Measurements from ENCODE around the gene TIMM8B.
"Not testable (repeated sequence)": the region's sequence is repeated elsewhere in the genome, so short reads cannot be mapped to it uniquely, and the experiment has no call there.

The TIMM8B gene, protein sequence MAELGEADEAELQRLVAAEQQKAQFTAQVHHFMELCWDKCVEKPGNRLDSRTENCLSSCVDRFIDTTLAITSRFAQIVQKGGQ

DNA sequence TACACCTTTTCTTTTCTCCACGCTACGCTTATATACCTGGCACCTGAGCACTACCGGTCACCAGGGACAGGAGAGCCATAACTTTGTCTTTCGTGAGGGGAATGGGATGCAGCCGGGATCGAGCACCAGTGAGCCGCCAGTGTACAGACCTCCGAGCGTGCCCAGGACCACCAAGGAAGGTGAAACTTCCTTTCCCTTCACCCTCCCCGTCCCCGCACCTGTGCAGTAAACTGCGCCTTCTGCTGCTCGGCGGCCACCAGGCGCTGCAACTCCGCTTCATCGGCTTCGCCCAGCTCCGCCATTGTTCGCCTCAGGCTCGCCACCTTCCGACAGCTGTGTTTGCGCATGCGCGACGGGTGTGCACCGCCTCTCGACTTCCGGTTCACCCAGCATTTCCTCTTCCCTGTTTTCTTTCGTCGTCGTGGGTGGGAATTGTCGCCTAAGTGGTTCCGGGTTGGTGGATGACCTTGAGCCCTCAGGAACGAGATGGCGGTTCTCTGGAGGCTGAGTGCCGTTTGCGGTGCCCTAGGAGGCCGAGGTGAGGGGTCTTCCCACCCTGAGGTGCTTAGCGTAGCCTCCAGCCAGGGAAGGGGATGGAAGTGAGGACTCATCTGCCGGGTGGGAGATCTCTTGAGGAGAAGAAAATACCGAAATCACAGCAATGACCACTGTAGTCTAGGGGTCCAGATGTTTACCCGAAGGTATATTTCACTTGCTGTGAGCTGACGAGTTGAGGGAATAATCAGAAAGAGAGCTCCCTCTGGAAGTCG lies at the start of gene TIMM8B, which contains the start of gene SDHD:
Gene TIMM8B, minus strand, starts transcription at position 335 of the 770 bp plus-strand sequence. Its CDS starts 33 bp downstream, at position 302.
Gene SDHD, plus strand, starts transcription at position 452 of the 770 bp plus-strand sequence. Its CDS starts 35 bp downstream, at position 487.
- peak; percentile 96 for DNase-seq (ENCODE audit: low read depth)

DNA sequence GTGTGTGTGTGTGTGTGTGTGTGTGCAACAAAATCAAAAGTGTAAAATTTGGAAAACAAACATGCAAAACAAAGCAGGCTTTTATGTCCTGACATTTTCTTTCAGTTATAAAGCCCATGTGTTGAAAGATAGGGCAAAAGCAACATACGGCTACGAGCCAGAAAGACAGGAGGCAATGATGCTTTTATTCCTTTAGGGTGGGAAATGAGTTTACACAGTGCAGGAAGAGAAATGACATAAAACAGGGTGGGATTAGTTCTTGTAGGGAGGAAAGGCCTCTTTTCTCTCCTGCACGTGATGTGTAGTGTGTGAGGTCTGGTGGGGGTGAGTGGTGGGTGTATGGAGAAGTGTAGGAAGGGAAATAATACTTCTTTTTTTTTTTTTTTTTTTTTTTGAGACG lies 47.9 kb upstream of the TIMM8B start:
- DNase-seq (ENCODE audit: low read depth) = no peak

DNA sequence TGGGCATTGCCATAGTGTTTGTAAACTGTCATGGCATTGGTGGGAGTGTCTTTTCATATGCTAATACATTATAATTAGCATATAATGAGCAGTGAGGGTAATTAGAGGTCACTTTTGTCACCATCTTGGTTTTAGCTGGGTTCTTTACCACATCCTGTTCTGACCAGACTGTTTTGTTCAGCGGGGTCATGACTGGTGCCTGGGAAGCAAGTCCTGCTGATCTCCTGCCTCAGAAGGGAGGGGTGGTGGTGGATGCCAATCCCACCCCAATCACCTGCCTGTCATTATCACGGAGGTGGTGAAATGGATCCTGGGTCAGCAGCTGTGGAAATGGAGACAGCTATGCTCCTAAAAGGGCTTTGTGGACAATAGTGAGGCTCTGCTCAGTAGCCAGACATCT lies 46.2 kb upstream of the TIMM8B start:
- DNase-seq (ENCODE audit: low read depth) = no peak

DNA sequence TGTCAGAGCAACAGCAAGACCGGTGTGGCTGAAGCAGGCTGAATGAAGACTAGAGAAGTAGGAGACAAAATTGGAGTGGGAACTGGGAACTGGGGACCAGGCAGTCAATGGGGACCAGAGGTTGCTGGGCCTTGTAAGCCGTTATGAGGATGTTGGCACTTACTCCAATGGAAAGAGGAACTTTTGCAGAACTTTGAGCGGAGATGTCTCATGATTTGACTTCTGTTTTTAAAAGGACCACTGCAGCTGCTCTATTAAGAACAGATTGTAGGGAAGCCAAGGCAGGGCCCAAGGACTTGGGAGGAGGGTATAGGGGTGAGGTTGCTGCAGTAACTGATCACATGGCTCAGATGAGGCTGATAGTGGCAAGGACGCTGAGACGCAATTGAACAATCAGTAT lies 43.1 kb upstream of the TIMM8B start:
- no peak for DNase-seq (ENCODE audit: low read depth)

DNA sequence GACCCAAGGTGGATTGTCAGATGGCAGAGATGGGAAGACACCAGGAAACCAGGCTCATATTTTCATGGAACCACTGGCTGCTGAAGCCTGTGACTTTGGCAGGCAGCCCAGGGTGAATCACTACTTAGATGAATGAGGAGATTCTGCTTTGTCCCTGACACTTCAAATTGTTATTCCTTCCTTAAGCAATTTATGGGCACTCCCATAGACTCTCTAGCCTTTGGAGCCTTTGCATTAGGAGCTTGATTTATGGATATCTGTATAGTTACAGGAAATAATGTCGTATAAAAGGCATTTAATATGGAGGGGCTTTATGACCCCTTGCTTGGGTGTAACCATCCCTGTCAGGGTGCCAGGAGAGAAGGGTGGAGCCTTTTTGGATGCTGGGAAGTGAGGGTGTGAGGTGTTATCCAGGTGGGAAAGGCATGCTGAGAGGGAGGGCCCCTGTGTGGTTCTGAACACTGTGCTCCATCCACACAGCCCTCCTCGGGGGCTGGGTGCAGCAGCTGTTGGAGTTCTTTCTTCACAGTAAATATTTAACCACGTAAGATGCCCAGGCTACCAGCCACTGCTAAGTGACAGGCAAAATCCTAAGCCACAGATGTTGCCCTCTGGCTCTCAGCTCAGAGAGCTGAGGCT lies 42.0 kb upstream of the TIMM8B start:
- peak; percentile 77 for DNase-seq (ENCODE audit: low read depth)

DNA sequence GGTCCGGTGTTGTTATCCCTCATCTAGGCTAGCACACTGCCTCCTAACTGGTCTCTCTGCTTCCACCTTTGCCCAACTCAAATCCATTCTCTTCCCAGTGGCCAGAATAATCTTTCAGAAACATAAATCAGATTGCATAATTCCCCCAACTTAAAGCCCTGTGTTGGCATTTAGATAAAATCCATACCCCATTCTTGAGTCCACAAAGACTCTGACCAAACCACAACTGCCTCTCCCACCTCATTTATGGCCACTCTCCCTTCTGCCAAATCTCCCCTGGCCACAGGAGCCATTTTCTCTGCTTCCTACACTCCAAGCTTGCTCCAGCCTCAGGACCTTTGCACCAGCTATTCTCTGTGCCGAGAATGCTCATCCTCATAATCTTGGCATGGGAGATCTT lies 40.5 kb upstream of the TIMM8B start:
- DNase-seq (ENCODE audit: low read depth) = no peak

DNA sequence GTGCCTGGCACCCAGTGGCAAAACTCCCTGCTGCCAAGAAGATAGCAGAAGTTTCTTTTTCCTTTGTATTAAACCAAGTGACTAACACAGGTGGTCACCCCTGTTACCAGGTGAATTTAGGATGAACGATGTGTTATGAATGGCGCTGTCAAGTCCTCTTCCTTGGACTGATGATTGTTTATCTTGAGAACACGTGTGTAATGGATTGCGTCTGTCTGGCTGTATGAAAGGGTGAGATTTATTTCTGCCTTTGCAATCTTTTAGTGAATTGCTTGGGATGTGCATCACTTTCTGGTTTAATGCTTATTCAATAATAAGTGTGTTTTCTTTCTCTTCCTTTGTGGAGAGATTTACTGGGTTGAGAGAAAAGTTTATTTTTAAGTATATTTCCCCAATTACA lies 36.6 kb upstream of the TIMM8B start:
- DNase-seq (ENCODE audit: low read depth) = no peak

DNA sequence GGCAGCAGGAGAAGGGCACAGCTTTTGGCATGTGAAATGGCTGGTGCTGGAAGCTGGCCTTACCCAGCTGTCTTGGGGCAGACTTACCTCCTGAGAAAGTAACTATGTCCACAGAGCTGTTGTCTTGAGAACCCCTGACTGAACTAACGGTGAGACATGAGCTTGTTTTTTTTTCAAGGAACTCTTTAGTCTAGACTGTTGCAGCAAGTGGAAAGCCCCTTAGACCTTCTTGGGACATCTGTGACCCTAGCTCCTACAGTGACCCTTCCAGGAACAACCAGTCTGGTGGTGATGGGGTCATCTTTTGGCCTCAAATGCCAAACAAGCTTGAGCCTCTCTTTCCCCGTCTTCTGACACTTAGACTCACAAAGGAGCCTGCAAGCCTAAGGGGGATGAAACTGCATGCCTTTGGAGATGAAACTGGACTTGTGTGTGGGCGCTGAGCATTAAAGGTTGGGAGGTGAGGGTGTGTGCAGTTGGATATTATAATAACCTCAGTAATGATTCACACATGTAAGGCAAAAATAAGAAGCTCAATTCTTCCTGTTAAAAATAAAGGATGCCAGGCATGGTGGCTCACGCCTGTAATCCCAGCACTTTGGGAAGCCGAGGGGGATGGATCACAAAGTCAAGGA lies 35.5 kb upstream of the TIMM8B start:
- no peak for DNase-seq (ENCODE audit: low read depth)

DNA sequence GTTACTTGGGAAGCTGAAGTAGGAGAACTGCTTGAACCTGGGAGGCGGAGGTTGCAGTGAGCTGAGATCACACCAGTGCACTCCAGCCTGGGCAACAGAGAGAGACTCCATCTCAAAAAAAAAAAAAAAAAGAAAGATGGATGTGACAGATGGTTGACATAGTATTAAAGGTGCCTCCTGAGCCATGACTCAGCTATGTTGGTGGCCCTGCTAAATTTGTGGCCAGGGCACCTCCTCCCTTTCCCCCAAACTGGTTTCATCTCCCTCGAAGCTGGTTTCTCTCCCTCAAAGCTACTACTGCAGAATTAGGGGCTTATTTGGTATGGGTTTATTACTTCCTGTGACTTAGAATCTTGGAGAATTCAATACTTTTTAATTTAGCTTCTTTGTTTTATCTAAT lies 31.6 kb upstream of the TIMM8B start:
- no peak for DNase-seq (ENCODE audit: low read depth)

DNA sequence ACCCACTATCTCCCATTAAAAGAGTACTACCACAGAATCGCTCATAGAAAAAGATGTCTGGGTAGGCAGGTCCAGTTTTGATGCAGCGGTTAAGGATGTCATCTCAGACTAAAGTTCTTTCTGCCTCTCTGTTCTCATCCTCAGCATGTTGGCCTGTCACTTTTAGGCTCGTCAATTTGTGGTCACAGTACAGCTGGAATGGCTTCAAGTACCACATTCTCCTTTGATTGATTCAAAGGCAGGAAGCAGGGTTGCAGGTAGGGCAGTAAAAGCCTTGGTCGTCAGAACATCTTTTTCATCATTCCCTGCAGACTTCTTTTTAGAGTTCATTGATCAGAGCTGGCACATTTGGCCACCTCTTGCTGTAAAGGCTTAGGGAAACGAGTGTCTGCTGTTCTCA lies 28.8 kb upstream of the TIMM8B start:
- no peak for DNase-seq (ENCODE audit: low read depth)

DNA sequence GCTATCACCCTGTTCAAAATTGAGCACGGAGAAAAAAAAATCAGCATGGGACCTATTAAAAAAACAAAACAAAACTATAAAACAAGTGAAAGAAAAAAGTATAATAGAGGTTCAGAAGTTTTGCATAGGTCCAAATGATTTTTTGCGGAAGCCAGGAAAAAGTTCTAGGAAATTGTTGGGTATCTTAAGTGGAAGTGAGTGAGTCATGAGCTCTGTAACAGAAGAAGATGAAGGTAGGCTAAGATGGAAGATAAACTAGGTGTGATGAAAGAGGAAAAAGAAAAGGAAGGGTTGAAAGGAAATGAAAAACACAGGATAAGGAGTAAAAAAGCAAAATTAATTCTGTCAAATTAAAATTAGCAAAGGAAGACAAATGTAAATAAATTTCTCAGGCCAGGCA lies 27.9 kb upstream of the TIMM8B start:
- DNase-seq (ENCODE audit: low read depth) = no peak

DNA sequence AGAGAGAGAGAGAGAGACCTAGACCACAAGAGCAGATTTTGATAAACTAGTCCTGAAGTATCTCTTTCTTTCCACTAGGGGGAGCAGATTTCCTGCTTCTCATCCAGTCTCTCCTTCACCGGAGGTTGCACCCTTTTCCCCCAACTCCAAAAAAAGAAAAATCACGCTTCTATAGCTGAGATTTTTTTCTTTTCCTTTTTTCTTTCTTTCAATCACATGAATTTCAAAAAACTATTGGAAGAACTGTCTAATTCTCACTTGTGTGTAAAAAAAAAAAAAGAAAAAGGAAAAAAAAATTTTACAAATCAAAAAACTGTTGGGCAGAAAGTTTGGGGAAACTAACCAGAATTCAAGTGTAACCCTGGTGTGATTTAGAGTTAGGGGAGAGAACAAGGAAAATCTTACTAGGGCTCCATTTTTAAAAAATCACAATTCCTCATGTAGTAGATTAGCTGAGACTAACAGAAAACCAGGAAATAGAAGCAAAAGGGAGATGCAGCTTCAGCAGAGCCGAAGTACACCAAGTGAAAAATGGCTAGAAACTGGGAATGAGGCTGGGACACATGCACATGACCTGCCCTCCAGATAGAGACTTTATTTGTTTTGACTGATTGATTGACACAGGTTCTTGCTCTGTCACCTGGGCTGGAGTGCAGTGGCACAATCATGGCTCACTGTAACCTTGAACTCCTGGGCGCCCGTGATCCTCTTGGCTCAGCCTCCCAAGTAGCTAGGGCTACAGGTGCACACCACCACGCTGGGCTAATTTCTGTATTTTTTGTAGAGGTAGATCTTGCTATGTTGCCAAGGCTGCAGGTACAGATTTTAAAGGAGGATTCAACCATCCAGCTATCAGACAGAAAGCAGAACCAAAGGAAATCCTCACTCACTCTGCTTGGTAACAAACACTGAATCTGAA lies 27.2 kb upstream of the TIMM8B start:
- peak; percentile 38 for DNase-seq (ENCODE audit: low read depth)

DNA sequence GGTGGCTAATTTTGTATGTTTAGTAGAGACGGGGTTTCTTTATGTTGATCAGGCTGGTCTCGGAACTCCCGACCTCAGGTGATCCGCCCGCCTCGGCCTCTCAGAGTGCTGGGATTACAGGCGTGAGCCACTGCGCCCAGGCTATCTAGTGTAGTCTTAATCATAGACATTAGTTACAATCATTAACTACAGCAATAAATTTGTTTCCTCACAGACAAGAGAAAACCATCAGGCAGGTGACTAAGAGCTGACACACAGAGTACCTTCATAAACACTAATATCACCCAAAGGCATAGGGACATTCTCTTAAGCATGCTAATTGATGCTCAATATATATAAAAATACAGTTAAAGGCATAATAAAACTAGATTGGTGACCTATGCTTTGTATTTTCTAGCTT lies 19.5 kb upstream of the TIMM8B start:
- no peak for DNase-seq (ENCODE audit: low read depth)

DNA sequence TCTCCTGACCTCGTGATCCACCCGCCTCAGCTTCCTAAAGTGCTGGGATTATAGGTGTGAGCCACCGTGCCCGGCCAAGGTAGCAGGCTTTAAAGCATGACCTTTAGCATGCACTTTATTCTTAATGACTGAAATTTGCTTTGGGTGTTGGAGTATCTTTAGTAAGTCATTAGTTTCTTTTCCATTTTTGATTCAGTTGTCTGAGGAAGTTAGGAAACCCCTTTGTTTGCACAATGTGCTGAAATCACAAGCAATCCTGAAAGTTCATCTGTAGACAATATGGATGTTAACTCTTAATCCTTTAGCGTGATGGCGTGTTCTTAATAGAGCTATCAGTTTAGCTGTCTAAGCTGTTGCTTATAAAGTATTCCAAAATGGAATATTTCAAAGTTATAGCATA lies 16.9 kb upstream of the TIMM8B start:
- DNase-seq (ENCODE audit: low read depth) = no peak

DNA sequence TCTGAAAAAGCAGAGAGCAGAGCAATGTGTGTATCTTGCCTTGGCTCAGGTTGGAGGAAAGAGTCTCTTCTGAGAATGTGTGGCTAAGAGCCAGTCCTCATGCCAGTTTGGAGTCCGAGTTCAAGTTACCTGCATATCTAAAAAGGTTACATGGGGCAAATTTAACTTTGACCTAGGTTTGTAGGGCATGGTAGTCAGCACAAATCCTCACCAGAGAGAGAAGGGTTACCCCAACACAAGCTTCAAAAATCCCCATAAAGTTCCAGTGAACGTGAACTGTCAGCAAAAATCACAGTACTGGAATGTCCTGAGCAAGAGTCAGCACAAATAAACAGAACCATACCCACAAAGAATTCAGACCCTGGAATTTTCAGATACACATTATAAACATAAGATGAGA lies 13.9 kb upstream of the TIMM8B start:
- DNase-seq (ENCODE audit: low read depth) = no peak

DNA sequence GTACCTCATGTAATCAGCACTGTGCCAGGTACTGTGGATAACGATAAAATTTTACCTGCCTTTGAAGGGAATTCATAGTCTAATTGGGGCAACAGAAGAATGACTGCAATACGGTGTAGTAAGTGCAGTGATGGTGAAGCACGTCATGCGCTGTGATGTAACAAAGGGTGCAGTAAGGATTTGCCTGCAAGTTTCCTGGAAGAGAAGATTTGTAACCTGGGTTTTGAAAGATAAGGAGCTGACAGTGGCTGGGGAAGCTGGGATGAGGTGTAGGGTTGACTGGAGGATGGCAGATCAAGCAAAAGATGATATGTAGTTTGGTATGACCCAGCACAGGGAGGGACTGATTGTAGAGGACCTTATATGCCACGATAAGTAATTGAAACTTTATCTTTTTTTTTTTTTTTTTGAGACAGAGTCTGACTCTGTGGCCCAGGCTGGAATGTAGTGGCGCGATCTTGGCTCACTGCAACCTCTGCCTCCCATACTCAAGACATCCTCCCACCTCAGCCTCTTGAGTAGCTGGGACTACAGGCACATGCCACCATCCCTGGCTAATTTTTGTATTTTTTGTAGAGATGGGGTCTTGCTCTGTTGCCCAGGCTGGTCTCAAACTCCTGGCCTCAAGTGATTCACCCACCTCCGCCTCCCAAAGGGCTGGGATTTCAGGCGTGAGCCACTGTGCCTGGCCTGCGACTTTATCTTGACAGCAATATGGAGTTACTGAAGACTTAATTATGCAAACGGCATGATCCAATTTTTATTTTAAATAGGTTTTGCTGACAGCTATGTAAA lies 11.4 kb upstream of the TIMM8B start:
- DNase-seq (ENCODE audit: low read depth) = no peak

DNA sequence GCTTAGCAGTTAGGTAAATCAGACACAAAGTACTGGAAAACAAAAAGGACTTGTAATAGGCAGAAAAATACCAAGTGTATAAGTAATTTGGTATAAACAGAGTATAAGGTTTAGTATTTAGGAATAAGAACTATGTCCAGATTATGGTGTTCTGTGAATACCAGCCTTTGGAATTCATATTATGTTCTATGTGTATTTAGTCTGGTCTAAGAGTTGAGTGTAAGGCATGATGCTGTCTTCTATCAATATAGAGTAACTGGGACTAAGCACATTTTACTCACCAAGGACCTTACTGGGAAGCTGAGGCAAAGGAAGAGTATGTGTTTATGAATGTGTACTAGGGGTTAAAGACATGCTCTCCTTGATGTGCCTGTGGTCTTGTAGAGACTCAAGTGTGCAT lies 9.6 kb upstream of the TIMM8B start:
- no peak for DNase-seq (ENCODE audit: low read depth)

DNA sequence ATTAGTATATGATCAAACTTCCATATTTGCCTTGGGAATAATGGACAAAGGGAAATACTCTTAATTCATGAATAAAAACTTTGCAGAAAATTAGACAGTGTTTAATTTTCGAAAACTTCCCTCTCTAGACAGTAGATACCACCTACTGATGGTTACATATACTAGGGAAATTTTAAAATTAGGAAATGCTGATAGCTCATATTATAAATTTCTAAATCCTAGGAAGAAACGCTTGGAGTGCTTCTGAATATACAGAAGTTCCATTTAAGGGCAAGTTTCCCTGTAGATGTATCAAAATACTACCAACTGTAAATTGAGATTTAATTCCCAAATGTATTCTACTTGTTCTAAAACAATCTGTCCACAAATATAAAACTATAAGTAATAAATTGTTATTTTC lies 8.7 kb upstream of the TIMM8B start:
- DNase-seq (ENCODE audit: low read depth) = not testable (repeated sequence)

DNA sequence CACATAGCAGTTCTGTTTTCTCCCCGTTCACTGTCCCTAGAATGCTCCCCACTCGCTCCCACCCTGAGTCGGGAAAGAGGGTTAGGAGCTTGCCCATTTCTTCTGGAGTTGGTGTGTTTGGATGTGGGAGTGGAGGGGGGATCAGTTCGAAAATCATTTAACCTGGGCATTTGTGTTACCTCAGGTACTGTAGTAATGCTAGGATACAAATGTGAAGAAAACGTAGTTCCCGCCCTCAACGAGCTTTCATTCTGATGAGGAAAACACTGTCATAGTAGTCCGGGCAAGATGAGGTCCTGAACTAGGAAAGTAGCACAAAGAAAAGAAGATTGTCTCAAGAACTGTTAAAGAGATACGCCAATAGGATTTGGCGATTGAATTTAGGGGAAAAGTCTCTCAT lies 656 bp upstream of the TIMM8B start:
- no peak for DNase-seq (ENCODE audit: low read depth)

DNA sequence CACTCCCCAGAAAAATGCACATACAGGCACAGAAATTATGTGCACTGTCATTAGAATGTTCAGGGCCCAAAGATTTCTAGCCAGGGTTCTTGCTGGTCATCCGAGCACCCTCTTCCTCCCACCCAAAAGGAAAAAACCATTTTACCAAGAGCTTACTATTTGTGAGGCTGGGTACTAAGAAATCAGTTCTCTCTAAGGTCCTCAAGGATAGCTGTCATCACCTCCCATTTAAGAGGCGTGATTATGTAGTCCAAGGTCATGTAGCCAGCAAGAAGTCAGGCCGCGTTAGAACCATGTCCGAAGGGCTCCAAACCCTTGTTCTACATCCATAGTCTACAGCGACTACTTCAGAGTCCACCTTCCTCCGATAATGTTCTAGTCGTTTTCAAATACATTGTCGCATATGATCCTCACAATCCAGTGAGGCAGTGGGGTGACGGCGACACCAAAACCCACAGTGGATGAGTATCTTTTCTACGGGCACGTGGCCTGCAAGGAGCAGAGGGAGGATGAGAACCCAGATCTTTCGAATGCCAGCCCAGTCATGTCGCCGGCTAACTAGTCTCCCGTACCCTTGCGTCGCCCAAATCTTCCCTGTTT lies 634 bp downstream of the TIMM8B start:
- peak; percentile 7 for DNase-seq (ENCODE audit: low read depth)

DNA sequence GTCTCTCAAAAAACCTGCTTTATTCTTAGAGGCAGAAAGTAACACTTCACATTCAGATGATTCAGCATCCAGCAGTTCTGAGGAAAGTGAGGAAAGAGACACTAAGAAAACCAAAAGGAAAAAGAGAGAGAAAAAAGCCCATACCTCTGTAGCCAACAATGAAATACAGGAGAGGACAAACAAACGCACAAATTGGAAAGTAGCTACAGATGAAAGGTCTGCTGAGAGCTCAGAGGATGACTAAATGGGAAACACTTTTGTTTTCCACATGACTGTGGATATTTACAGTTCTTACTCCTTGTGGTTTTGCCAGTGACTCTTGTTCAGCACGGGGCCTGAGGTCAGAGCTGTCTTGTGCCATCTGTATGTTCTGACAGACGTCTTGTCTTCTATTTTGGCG lies 3.8 kb downstream of the TIMM8B start:
- peak; percentile 70 for DNase-seq (ENCODE audit: low read depth)
